NOMO-1 (cell line): ENCODE data around the gene TLE2.

Experiments used
- DNase-seq, 2 experiments: peaks; one replicate each; lab custom pipeline; 2025; ENCODE audit not compliant: unreplicated experiment in 2 of 2; lab: John Stamatoyannopoulos, UW

The TLE2 gene

DNA sequence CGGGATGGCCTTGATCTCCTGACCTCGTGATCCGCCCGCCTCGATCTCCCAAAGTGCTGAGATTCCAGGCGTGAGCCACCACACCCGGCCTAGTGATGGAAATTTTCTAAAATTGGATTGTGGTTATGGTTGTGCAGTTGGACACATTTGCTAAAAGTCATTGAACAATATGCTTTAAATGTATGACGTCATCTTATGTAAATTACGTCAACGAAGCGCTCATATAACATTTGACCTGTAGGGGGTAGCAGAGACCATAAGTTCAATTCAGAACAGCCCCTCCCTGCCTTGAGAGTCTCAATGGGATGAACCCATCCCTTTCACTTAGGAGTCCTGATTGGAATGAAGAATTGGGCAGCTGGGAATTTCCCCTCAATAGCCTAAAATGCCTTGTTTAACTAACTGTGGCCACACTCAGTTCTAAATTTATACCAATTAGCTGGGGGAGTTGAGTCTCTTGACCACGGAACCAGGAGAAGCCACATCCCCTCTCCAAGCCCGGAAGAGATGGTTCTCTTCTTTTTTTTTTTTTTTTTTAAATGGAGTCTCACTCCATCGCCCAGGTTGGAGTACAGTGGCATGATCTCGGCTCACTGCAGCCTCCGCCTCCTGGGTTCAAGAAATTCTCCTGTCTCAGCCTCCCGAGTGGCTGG, 66.9 kb downstream of the TLE2 start:
- DNase-seq = peak in 1 of 2 experiments; percentile 61

DNA sequence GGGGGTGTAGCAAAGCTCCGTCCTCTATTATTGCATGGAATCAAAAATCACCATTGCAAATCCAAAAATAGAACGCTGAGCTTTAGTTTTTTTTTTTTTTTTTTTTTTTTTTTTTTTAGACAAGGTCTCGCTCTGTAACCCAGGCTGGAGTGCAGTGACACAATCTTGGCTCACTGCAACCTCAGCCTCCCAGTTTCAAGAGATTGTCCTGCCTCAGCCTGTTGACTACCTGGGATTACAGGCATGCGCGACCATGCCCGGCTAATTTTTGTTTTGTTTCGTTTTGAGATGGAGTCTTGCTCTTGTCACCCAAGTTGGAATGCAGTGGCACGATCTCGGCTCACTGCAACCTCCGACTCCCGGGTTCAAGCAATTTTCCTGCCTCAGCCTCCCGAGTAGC, 69.0 kb downstream of the TLE2 start:
- DNase-seq = no peak

DNA sequence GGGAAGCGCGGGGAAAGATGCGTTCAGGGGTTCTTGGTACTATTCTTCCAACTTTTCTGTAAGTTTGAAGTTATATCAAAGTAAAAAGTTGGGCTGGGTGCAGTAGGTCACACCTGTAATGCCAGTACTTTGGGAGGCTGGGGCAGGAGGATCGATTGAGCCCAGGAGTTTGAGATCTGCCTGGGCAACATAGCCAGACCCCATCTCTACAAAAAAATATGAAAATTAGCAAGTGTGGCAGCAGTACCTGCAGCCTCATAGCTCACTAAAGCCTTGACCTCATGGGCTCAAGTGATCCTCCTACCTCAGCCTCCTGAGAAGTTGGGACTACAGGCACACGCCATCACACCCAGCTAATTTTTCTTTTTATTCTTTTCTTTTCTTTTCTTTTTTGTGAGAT, 71.9 kb downstream of the TLE2 start:
- no peak for DNase-seq

DNA sequence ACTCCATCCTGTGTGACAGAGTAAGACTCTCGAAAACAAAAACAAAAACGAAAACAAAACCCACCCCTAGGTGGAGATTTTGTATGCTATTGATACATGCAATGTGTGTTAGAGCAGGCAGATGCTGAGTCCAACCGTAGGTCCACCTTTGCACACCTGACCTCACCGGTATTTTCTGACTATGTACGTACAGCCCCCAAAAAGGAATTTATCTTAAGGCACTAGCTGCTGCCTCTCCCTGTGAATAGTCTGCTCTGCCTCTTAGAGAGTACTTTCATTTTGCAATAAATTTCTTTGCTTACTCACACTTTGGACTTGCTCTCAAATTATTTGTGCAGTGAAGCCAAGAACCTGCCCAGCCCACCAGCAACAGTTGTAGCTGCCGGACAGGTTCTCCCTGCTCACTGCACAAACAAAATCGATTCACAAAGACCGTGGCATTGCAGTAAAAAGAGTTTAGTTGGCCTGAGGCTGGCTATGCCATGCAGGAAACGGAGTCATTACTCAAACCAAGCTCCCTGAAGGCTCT, 76.1 kb downstream of the TLE2 start:
- DNase-seq = no peak

DNA sequence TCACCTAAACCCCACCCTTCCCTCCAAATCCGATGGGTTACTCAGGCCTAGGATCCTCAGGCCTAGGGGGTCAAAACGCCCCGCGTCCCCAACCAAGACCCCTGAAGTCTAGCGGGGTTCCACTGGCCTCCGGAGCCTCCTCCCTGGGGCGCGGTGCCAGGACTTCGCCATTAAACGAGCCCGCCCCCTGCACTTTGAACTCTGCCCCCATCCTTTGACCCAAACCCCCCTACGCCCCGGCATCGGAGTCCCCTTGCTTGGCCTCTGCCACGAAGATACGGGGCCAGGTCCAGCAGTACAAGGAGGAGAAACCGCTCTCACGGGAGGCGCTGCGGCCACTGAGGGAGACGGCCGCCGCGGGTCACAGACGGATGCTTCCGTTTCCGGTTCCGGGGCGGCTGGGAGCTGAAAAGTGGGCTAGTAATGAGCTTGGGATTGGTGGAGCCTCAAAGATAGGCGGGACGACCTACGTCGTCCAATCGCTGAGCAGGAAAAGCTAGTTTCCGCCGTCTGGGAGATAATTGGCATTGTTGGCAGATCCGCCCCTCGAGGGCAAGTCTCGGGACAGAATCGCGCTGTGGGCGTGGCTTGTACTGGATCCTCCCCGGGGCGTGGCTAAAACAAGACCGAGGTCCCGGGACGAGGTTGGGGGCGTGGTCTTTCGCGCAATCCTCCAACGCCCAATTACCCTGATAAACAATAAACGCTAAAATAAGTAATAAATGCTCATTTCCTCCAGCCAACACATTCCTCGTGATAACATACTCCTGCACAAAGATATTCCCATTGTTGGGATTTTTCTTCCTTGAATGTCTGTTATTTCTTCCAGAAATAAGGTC, 78.6 kb downstream of the TLE2 start:
- peak; percentile 97 to 99 for DNase-seq

DNA sequence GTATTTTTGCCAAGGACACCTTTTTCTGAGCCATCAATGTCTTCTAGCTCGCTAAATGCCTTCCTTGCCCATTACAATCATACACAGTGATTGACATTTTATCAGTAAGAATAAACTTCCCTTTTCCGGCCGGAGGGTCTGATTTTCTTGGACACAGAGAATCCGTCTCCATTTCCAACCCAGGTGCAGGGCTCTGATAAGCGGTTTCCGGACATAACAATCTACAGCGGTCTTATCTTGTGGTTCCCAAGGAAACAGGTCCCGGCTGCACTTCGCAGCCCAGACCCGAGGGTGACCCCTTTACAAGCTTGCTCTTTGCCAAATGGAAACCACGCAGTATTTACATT, 79.2 kb downstream of the TLE2 start:
- peak in 1 of 2 experiments; percentile 58 for DNase-seq
